Measurements from ENCODE around the gene CAB39. TPM values are rescaled to one million over a fixed set of nuclear protein-coding genes. Genes with fewer than 3 reads are reported as not detected.

The CAB39 gene
- polyA plus RNA-seq, 1 donor from 2014 or later, result 118 TPM

- Histone ChIP-seq H3K79me2 (replicated peaks; ENCODE audit: insufficient read depth, low read length) (peaks cover 60% of the 10 kb centered on the region), H3K27ac (ENCODE audit: low read length) (no peak overlapping the region)
These were observed 154.3 kb downstream of the CAB39 start for GRCh38 chr2:230866756-230867523.

More at GRCh38 chr2:230866756-230867523, 154.3 kb downstream of the CAB39 start:
- H3K9me3 ChIP-seq (ENCODE audit: low read length), result no peaks in the 10 kb centered on the region
- H2AFZ ChIP-seq (ENCODE audit: low read depth, low read length), result no peak overlapping the region
- H3K9ac ChIP-seq (ENCODE audit: low read length), result peak overlapping the region; percentile 94
- peak overlapping the region; percentile 62 for H3K4me2 ChIP-seq (ENCODE audit: low read length)
- H3K4me3 ChIP-seq (ENCODE audit: low read length), result peak overlapping the region; percentile 98
- no peaks in the 10 kb centered on the region for H4K20me1 ChIP-seq (ENCODE audit: insufficient read depth)
- no peaks in the 10 kb centered on the region for H3K9me2 ChIP-seq (ENCODE audit: insufficient read depth, low read length)
- no peaks in the 10 kb centered on the region for H3K27me3 ChIP-seq (ENCODE audit: insufficient read depth, low read depth, low read length)
- no peaks in the 10 kb centered on the region for H3K36me3 ChIP-seq (ENCODE audit: insufficient read depth, low read length)
- TF ChIP-seq CTCF (IDR thresholded peaks at IDR 0.05; ENCODE audit: poor library complexity, severe bottlenecking), result no peak
- no peak for TF ChIP-seq REST (IDR thresholded peaks at IDR 0.05; ENCODE audit: borderline replicate concordance)
- no peak for TF ChIP-seq POLR2AphosphoS5 (IDR thresholded peaks at IDR 0.05)
- TF ChIP-seq SMC3 (conservative IDR thresholded peaks at IDR 0.05; ENCODE audit: poor library complexity), result no peak
- TF ChIP-seq RAD21 (conservative IDR thresholded peaks at IDR 0.05), result no peak
- TF ChIP-seq TAF1 (IDR thresholded peaks at IDR 0.05; ENCODE audit: low read depth), result no peak
- TF ChIP-seq EP300 (conservative IDR thresholded peaks at IDR 0.05; ENCODE audit: poor library complexity, severe bottlenecking), result no peak
- TF ChIP-seq MXI1 (conservative IDR thresholded peaks at IDR 0.05; ENCODE audit: poor library complexity, severe bottlenecking), result no peak
- no peak for TF ChIP-seq EZH2 (IDR thresholded peaks at IDR 0.05; ENCODE audit: borderline replicate concordance, insufficient read depth, low read length, poor library complexity, severe bottlenecking)
- no peaks in the 10 kb centered on the region for H3F3A ChIP-seq (ENCODE audit: insufficient read depth, low read length, poor library complexity, severe bottlenecking)

Data from neural cell (in vitro differentiated cells).